Right renal pelvis (tissue), 4 donors: ENCODE measurements around the gene VPS35L. TPM values are rescaled to one million over a fixed set of nuclear protein-coding genes. Genes with fewer than 3 reads are reported as not detected.

ENCODE experiments used
- DNase-seq, 4 donors: peaks; one replicate each; pipeline ENCODE4 v3.0.0-alpha.2; 2013; ENCODE audit warnings: low read depth in 4 of 4, low spot score in 3 of 4, missing footprints in 1 of 4
- polyA plus RNA-seq, 4 donors: library from polyadenylated mRNA; unstranded; fragments of 120-200 nt; gene quantifications; one replicate each; pipeline ENCODE4 v1.2.1, GENCODE V29; 2013; ENCODE audit not compliant: insufficient read length in 4 of 4

The VPS35L gene
- polyA plus RNA-seq, 4 donors: 60.7 to 69.3 (median 65.1) TPM

DNA sequence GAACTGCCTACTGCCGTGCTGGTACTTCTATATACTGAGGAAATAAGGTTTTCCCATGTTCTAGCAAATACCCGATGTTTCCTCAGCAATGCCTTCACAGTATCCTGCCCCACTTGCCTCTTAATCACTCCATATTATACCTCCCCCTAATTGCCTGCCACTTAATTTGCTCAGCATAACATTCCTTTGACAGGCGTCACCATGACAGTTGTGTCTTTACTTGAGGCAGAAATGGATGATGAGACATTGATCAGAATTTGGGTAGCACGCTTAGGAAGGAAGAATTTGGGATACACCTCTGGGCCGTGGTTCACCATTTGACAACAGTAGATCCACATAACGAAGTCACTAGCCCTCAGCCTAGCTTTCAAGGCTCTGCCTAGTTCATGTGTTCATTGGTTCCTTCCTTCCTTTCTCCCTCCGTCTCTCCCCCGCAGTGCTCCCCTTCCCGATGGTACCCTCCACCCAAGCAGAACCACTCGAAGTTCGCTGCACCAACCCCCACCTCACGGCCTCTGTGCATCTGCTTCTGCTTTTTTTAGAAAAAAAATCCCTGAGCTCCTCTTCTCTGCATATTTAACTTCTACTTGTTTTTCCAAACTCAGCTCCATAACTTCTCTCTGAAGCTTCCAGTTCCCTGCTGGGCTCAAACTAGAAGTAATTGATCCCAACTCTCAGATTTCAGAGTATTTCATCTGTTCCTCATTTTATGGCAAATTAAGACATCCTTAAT, 182.0 kb downstream of the VPS35L start:
- no peak for DNase-seq

DNA sequence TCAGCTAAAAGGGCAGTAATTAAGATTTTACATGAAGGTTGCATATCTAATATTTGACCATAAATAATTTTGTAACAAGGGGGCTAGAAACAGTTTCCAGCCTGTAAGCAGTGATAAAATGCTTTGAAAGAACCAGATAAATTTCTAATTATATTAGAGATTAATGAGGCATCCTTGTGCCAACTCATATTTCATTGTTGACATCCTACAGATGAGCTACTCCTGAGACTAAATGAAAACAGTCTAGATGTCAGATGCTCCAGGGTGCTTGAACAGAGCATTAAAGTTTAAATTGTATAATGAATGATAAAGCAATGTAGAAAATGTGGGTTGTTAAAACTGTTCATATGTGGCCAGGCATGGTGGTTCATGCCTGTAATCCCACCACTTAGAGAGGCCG, 185.9 kb downstream of the VPS35L start:
- no peak for DNase-seq

DNA sequence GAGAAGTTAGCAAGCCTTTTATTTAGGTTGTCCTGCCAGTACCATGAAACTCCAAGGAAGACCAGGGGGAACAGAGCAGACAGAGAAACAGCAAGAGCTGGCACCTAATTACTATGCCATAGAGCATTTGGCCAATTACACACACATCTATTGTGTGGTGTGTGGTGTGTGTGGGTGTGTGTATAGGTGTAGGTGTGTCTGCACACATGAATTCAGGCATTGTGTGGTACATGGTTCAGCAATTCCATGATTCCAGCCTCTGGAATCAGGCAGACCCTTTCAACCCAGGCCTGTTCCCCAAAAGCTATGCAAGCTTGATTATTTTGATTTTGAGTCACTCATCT, 188.3 kb downstream of the VPS35L start:
- no peak for DNase-seq

DNA sequence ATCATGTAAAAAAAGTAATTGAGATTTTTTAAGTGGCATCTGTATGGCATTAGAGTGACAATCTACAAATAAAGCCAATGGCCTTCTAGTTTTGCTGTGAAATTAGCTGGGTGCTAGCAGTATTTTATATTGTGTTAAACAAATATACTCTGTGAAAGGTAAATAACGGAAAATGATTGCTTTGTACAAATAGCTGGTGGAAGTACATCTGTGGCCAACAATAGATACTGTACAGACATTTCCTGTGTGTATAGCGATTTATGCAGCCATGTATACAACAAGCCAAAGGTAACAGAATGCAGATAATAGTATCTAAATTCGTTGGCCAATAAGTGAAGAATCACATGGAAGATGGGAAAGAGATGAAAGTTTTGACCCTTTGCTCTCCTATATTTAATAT, 189.2 kb downstream of the VPS35L start:
- no peak for DNase-seq

DNA sequence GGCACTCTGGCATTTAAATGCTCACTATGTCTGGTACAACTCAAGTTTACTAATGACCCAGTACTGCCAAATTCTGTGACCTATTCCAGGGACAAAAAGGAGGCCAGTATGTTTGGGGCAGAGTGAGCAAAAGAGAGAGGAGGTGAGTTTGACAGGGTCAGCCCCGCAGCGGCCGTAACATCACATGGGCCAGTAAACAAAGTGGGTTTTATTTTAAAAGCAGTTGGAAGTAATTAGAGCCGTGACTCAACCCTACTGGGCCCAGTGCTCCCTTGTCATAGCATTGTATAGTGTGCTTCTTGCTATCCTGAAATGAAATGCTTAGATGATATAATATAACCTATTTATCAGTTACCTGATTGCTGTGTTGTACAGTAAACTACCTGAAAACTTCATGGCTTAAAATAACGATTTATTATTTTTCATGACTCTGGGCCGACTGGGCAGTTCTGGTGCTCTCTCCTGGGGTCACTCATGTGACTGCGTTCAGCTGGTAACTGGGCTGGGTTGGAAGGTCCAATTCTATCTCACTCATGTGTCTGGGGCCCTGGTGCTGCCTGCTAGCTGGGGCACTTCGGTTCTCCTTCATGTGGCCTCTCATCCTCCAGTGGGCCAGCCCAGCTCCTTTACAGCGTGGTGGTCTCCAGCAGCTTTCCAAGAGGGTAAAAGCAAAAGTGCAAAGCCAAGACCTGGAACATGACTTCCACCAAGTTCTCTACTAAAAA, 189.9 kb downstream of the VPS35L start:
- no peak for DNase-seq

DNA sequence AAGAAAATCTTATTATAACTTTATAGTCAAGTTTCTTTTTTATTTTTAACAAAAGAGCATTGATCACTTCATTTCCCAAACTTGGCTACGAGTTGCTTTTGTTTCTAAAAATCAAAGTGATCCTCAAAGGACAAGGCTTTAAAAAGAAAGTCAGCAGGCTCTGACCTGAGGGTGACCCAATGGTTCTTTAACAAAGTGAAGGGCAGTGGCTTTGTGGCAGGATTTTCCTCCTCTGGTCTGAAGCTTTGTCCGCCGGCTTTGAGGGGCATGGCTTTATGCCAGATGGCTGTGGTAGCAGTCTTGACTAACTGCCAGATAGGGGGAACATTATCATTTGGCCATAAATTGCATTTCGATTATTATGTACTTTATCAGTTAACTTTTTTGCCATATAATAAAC, 191.1 kb downstream of the VPS35L start:
- no peak for DNase-seq

DNA sequence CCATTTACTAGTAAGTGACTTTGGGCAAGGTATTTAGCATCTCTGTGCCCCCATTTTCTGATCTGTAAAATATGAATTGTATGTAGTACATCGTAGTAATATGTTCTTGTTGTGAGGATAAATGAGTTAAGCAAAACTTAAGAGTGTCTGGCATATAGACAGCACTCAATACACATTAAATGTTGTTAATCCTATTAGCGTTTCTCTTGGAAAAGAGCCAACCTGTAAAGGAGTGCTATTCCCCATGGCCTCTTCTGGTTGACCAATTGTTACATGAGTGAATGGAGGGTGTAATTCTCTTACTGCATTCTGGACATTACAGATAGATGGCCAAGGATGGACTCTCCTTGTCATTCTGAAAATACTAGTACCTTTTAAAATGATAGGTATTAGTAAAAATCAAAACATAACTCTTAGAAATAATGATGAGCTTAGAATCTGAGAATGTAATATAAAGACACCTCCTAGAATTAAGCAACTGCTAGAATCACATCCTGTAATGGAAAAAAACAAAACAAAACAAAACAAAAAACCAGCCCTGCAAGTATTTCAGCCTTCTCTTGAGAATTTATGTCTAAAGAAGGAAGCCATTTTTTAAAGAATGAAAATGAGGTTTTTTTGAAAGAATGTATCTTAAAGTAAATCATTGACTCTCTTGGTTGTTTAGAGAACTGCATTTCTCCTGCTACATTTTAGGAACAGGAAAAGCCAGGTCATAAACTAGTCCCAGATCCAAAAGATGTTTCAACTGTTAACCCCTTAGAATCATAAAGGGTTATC, 193.1 kb downstream of the VPS35L start:
- no peak for DNase-seq

DNA sequence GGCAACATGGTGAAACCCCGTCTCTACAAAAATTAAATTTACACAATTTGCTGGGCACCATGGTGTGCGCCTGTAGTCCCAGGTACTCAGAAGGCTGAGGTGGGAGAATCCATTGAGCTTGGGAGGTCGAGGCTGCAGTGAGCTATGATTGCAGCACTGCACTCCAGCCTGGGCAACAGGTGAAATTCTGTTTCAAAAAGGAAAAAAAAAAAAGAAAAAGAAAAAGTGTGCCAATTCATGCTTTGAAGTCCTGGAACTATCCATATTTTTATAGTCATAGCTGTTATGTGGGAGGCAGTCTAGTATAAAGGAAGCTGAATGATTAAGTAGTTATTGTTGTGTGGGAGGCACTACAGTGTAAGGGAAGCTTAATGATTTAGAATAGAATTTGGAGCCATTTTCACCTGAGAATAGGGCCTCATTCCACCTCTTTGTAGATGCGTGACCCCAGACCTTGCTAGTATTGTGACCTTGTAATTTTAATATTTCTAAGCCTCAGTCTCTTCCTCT, 194.1 kb downstream of the VPS35L start:
- no peak for DNase-seq

Other genes starting within 250 kb of the VPS35L start
- under 1 TPM; 0.43 to 0.72 (median 0.51) TPM for gene TMC5, start 137.8 kb upstream of the VPS35L start, polyA plus RNA-seq
- 10 to 100 TPM; 74.6 to 84.0 (median 79.3) TPM for gene GDE1, start 33.6 kb upstream of the VPS35L start, polyA plus RNA-seq
- 10 to 100 TPM; 21.4 to 28.2 (median 25.7) TPM for gene CCP110, start 31.8 kb upstream of the VPS35L start, polyA plus RNA-seq
- 10 to 100 TPM; 38.2 to 42.0 (median 39.5) TPM for gene KNOP1, start 162.5 kb downstream of the VPS35L start, polyA plus RNA-seq
- gene IQCK, start 162.6 kb downstream of the VPS35L start, polyA plus RNA-seq: 10 to 100 TPM; 45.0 to 51.9 (median 49.2) TPM